Activated CD4-positive, alpha-beta T cell treated with anti-CD3 and anti-CD28 coated beads for 48 hours (primary cell): ENCODE data around the gene STARD5.
"Not testable (repeated sequence)": the region's sequence is repeated elsewhere in the genome, so short reads cannot be mapped to it uniquely, and the experiment has no call there.

Experiments
- DNase-seq: peaks from one replicate; pipeline ENCODE4 v3.0.0-alpha.2; 2020

Gene STARD5, protein sequence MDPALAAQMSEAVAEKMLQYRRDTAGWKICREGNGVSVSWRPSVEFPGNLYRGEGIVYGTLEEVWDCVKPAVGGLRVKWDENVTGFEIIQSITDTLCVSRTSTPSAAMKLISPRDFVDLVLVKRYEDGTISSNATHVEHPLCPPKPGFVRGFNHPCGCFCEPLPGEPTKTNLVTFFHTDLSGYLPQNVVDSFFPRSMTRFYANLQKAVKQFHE

DNA sequence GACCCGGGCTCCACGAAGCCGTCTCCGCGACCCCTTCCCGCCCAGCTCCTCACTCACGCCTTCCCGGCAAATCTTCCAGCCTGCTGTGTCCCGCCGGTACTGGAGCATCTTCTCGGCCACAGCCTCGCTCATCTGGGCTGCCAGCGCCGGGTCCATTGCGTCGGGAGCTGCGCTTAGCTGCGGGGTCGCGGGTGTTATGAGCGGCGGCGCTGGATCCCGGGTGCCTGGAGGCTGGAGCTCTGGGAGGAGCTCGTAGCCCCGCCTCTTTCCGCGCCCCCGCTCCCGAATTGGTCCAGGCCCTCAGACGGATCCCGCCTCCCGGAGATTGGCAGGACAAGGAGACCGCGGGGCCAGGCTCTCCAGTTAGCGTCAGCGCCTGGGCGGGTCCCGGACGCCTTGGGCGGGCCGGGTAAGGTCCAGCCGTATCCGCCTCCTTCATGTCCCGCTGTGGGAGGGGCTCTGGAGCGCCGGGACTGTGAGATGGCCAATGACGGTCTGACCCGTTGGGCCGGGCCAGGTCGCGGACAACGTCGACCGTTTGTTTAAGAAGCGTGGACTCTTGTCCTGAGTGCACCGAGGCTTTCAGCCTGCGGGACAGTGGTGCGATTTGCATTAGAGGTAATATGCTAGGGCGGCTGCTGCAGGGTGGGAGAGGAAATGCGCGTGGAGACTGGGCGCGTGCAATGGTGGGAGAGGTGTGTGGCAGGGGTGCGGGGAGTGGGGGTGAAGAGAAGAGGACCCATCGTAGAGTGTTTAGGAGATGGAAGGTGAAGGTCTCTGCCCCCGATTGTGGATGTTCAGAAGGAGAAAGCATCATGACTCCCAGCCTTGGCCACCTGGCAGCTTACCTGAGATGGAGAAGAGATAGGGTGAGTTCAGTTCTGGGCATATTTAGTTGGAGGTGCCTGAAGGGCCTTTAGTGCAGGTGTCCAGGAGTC, at the start of gene STARD5:
STARD5 (minus strand) TSS at position 198 of the 938 bp plus-strand sequence; CDS start at position 156, 42 bp downstream.
- peak; percentile 99 for DNase-seq

DNA sequence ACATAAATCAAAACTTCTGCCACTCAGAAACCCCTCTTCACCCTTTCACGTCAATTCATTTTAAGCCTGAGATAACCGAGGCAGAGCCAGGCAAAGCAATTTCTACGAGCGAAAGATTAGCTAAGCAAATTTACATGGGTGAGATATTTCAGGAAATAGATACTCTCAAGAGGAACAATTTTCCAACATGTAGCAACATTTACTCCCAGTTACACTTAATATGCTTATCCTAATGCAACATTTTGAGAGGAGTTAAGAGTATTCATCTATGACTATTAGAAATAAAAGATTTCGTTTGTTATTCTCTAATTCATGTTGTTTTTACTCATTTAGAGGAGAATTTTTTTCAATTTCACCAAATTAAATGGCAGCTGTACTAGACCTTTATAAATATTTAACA, 49.2 kb upstream of the STARD5 start:
- DNase-seq: no peak

DNA sequence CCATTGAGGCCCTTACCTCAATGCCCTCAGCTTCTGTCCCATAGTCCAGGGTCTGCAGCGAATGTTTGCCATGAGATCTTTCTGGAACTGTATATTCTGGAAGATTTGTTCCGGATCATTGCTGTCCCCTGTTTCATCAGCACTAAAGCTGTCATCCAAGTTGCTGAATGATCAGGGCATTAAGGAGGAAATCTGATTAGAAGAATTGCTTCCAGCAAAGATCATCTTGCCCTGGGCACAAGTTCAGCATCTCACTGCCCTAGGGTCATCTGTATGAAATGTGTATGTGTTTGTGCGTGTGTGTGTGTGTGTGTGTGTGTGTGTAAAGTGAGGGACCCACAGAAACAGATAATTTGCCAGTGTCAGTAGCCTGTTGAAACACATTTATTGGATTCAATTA, 48.6 kb upstream of the STARD5 start:
- DNase-seq: no peak

DNA sequence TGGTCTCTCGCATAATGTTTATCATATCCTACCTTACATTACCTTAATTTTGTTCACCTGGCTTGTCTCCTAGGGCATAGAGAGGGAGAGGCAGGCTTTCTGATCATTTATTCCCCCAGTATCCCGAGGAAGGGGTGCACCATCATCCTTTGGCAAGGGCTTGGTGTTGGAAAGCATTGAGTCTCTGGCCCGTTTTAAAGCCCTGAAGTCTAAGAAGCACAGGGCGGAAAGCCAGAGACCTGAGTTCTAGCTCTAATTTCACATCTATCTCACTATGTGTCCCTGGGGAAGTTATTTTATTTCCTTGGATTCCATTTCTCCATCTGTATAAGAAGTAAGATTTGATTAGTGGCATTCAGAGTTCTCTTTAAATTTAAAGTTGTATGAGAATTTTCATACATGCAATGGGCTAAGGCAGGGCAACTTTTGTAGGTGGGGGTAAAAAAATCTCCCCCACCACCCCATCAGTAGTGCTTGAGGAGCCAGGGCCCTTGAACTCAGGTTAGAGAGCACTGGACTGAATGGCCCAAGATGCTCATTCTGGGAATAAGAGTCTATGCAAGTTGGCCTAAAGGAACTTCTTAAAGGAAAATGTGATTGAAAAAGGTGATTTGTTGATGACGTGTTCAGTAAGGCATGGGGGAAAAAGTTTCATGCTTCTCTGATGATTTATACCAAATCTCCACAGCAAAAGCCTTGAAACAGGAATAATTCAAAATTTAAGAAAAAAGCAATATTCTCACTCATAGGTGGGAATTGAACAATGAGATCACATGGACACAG, 40.0 kb upstream of the STARD5 start:
- no peak for DNase-seq

DNA sequence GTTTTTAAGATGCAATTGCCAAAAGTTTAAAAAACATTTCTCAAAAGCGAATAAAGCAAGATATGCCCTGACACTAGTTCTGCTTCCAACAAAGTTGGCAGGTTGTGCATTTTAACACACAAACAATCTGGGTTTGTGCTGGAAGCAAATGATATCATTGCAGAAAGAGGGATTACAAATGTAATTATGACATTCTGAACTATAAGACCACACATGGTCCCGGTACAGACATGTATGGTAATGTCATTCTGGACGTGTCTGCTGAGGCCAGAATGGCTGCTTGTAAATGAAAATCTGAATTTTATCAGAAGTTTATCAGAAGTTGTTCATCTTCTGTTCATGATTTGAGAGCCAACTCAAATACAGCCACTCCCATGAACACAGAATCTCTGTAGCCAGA, 39.3 kb upstream of the STARD5 start:
- no peak for DNase-seq

DNA sequence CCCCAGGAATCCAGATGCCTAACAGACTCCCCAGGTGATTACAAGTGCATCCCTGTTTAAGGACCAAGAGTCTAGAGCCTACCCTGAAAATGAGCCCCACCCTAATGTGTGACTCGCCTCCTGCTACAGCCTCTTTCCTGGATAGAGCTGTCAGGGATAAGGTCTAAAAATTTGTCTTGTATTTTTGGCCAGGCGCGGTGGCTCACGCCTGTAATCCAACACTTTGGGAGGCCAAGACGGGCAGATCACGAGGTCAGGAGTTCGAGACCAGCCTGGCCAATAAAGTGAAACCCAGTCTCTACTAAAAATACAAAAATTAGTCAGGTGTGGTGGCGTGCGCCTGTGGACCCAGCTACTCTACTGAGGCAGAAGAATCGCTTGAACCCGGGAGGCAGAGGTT, 38.8 kb upstream of the STARD5 start:
- no peak for DNase-seq

DNA sequence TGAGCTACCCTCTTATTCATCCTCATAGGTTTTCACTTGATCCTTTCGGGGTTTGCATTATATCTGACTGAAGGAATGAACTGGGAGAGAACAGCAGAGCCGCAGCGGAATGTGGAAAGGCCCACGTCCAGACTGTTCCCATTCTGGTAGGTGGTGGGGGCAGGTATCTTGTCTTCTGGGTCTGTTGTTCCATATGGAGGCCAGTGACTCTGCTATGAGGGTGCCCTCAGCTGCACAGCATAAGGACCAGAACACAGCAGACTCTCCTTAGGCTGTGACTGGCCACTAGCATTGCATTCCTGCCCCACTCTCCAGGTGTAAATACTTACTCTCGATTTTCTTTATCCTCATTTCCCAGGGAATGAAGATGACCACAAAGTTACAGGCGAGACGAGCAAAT, 38.0 kb upstream of the STARD5 start:
- no peak for DNase-seq

DNA sequence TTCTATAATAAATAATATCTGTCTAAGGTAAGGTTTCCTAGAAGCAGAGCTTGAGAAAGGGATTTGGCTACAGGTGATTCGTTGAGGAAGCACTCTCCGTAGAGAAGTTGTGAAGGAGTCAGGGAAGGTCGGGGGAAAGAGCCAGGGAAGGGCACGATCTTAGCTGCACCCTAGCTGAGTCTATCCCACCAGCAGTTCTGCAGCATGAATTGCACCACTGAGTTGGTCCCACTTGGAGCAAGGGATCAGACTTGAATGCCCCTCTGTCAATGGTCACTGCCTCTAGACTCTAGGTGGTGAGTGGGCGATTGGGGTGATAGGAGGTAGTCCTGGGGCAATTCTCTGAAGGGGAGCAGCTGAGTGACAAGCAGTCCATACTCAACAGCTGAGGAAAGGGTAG, 36.5 kb upstream of the STARD5 start:
- DNase-seq: no peak

DNA sequence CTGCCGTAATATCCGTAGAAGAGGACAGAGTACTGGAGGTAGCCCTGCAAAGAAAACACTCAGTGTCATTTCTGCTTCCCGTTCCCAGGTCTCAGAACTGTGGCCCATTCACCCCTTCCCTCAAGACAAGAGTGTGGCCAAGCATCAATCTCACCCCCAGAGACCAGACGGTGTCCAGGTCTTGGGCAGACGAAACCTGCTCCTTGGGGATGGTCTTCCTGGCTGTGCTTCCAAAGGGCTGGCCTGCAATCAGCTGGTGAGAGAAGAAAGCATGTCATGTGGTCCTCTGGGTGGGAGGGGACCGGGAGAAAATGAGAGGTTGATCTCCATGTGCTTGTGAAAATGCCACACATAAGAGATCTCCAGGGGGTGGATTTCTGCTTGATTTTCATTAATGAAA, 34.3 kb upstream of the STARD5 start:
- no peak for DNase-seq

DNA sequence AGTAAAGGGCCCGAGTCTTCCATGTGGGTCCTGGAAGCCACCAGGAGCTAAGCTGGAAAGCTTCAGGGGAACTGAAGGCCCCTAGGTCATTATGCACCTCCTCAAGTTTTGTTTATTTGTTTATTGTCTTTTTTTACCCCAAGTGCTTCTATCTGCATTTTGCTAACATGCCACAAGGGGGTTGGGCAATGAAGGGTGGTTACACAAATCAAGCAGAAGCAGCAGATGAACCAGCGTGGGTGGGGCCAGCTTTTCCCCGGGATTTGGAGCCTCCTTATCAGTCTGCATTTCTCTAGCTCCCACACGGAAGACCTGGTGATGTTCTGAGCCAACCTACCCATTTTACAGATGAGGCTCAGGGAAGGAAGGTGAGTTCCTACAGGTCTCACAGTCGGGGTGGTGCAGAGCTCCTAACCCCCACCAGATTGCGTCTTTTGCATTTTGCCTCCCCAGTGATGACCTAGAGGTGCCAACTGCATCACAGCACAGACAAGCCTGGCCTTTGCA, 33.3 kb upstream of the STARD5 start:
- no peak for DNase-seq

DNA sequence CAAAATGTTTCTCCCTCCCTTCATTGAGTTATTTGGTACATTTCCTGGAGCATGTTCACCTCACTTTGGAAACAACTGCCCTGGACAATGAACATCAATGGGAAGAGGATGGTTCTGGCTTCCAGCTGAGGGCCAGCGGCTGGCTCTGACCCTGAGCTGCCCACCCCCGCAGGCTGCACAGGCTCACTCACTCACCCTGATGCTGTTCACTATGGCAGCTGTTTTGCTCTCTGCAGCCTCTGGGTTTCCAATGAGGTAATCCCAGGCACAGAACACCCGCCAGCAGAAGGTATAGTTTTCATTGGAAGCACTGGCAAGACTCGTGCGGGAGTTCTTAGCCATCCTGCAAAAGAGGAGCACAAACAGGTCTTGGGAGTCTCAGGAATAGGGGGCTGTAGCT, 32.3 kb upstream of the STARD5 start:
- no peak for DNase-seq

DNA sequence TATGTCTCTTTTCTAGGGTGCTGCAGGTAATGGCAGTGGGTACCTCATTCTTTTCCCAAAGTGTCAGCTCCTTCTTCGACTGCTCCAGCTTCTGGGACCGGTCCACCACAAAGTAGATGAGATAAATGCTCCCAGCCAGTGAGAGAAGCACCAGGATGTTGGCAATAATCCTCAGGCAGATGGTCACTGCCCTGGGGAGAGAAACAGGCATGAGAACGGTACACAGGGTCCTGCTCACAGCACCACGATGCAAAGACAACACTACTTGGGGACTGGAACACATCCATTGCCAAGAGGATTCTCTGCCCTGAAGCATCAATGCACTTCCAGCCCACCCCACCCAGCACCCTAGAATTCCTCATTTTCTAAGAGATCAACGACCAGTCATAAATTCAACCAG, 27.7 kb upstream of the STARD5 start:
- no peak for DNase-seq

DNA sequence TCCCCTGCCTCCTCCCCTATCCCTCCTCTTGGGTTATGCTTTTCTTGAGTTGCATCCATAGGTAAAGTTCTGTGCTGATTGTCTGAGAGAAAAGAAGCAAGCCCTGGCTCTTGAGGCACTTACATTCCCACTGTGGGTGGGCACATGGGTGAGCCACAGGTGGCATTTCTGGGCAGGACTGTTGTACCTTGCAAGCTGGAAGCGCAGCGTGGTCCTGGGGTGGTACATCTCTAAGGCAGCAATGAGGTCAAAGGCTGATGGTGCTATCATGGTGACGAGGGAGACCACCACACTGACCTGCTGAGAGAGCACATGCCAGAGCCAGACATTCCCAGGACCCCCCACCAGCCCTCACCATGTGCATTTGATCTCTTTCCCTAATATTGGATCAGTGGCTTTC, 25.3 kb upstream of the STARD5 start:
- no peak for DNase-seq

DNA sequence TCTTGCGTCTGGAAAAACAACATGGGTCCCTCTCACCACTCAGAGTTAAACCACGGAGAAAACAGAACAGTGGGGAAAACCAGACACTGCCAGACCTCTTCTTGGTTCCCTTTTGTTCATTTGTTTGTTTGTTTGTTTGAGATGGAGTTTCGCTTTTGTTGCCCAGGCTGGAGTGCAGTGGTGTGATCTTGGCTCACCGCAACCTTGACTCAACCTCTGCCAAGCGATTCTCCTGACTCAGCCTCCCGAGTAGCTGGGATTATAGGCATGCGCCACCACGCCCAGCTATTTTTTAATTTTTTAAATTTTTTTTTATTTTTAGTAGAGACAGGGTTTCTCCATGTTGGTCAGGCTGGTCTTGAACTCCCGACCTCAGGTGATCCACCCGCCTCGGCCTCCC, 24.8 kb upstream of the STARD5 start:
- not testable (repeated sequence) for DNase-seq

DNA sequence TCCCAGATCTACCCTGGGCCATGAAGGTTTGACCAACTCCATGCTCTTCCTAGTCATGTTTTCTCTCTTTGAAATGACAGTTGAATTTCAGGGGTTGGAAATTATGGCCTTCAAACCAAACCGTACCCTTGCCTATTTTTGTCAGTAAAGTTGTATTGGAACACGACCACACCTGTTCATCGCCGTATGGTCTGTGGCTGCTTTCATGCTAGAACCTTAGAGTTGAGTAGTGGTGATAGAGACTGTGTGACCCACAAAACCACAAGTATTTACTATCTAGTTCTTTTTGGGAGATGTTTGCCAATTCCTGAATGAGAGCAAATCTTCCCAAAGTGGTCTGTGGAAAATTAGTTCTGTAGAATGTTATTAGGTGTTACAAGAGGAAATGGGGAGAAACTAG, 24.0 kb upstream of the STARD5 start:
- DNase-seq: no peak

DNA sequence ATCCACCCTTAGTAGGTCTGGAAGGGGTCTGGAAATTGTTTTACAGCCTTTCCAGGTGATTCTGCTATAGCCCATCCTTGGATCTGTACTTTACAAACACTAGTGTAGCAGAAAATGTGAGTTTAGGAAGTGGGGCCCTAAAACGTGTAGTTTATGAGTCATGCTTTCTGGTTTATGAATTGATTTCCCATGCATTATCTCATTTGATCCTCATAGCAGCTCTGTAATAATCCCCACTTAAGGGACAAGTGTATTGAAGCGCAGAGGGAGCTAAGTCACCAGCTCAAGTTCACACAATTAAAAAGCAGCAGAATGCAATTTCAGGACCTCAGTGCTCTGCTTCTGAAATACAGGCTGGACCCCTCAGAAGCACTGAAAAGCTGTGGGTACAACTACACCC, 22.7 kb upstream of the STARD5 start:
- DNase-seq: no peak

DNA sequence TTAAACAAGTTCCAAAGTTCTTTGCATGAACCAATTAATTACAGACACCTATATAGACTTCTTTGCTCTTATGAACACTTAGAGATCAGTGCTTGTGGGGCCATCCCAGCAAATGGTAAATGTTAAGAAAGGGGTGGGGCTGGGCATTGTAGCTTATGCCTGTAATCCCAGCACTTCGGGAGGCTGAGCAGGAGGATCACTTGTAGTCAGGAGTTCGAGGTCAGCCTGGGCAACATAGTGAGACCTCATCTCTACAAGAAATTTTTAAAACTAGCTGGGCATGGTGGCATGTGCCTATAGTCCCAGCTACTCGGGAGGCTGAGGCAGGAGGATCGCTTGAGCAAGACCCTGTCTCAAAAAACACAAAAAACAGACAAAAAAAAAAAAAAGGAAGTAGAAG, 19.4 kb upstream of the STARD5 start:
- no peak for DNase-seq

DNA sequence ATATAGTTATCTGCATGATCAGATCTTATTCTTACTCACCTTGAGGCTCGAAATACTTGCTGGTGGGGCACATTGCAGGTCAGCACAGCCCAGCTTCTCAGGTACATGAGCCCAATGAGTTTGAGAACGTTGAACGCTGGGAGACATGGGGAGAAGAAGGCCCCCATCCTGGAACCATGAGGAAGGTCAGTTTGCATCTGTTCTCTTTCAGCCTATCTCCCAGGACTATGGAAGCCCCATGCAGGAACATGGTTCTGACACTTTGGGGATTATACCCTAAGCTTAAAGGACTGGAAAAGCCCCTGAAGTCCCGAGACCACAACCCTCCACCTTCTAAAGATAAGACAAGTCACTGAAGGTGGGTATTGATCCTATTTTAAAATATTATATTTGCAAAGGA, 17.4 kb upstream of the STARD5 start:
- DNase-seq: no peak

DNA sequence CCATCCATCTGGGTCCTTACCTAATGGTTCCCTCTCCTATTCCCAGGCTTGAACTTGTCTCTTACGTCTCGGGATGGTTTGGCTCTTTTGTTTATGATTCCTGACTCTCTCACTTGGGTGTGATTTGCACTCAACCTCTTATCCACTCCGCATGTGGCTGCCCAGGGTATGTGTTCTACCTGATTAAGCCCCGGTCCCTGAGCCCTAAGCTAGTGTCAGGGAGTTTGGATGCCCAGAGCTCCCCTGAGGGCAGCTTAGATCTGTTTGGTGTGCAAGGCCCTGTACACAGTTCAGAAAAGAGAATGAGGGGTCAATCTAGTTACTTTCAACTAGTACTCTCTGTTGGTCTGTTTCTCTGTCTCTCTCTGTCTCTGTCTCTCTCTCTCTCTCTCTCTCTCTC, 15.9 kb upstream of the STARD5 start:
- no peak for DNase-seq

DNA sequence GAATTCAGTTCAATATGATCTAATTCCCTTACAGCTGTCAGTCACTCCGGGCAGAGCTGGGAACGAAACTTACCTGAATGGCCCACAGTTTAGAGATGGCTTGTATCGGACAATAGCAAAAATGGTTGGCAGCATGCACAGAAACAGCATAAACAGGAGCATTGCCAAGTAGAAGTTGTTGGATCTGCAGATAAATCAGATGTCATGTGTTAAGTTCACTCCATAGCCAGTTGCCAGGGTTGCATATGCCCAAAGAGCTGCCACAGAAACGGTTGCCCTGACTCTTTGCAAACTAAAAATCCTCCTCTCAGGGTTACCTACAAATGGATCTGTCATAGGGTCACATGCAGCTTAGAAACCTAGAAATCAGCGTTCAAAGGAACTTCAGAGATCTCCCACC, 15.4 kb upstream of the STARD5 start:
- no peak for DNase-seq

DNA sequence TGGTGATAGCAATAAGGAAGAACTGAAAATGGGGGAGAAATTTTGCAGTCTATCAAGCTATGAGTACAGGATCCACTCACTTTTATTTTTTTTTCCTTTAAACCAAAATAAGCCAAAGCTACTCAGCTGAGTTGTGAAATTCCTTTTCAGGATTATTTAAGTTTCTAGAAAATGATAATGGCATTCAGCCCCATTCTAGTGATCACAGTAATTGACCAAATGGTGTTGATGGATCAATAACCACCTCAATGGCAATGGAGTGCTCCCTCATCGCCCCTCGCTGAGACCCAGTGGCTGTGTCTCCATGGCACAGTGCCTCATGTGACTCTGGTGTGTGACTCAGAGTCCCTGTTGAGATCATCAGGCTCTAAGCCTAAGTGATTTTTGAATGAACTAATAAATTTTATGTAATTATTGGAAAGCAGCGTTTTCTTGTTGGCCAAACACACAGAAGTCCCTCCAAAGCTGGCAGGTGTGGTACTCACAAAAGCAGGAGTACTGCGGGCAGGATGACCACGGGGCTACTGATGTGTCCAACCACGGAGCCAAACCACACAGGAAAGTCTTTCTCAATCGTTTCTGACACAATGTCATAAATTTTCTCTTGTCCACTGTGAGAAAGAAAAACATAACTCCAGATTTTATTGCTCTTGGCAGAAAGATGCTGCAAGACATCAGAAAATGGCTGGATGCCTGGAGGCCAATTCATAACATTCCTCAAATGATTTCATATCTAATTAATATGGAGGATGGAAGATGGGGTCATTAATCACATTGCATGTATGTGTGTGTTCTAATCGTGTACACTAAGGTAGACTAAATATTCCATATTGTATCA, 14.4 kb upstream of the STARD5 start:
- no peak for DNase-seq

DNA sequence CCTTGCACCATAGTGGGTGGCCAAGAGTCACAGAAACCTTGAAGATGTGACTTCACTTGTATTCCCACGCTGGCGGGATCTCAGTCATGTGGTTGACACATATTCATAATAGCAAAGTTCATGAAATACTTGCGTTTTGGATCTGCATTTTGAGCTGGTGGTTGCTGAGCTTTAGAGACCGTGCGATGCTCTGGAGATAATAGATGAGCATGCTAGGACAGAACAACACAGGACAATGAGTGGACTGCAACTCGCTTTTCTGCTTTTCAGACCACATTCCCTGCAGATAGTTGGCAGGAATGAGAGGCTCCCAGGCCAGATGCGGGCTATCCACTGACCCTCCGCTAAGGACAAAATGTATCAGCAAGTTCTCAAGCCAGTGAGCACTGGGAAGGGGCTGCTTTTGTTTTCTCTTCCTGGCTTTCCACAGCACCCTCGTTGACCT, 13.8 kb upstream of the STARD5 start:
- no peak for DNase-seq

DNA sequence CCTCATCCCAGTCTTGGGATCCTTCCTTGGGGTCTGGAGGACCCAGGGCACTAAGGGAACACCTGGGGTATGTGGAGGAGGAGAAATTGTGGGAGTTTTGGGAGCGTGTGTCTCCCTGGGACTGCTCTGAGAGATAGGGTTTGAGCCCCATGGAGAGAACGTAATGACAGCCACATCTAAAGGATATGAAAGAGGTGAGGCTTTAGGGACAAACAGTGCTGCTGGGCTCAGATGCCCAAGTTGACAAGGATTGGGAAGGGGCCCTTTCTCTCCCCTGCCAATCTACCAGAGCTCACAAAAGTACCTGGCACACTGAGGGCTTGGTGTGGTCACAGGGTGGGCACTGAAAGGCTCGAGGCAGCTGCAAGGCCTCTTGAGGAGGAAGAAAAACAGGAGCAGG, 13.3 kb upstream of the STARD5 start:
- no peak for DNase-seq
